K562 (cell line): ENCODE measurements around the gene KCTD7. TPM values are rescaled to one million over a fixed set of nuclear protein-coding genes. Genes with fewer than 3 reads are reported as not detected.

Source experiments
- CXXC5 ChIP-seq: fragments of 250-450 bp; sonication (Bioruptor Pico); IDR thresholded peaks from 2 replicates; pipeline ENCODE4 v1.8.0; 2022; ENCODE audit warnings: inconsistent platforms, mild to moderate bottlenecking, moderate library complexity
- GTF2E2 ChIP-seq: fragments of 200-800 bp; sonication (Bioruptor generic); IDR thresholded peaks from 2 replicates; pipeline ENCODE4 v1.6.1; 2016; ENCODE audit warnings: missing genetic modification characterization, missing compliant biosample characterization
- MAFK ChIP-seq: IDR thresholded peaks from 2 replicates; pipeline ENCODE4 v1.6.1; 2011; ENCODE audit warnings: low read length, improper control_type of control experiment
- SMAD2 ChIP-seq: fragments of 150-350 bp; IDR thresholded peaks from 2 replicates; pipeline ENCODE4 v1.6.1; 2014; ENCODE audit warnings: low read depth, mild to moderate bottlenecking, low read length
- SNIP1 ChIP-seq: fragments of 450-650 bp; IDR thresholded peaks from 2 replicates; pipeline ENCODE4 v1.7.1; 2017; ENCODE audit warnings: low read depth, mild to moderate bottlenecking
- SUPT5H ChIP-seq: fragments of 450-650 bp; IDR thresholded peaks from 2 replicates; pipeline ENCODE4 v1.6.1; 2016
- polyA plus RNA-seq, 8 experiments: library from polyadenylated mRNA; depleted of rRNA in 4 of 8; stranded (reverse) in 5 of 8; unstranded in 3 of 8; fragments of >200 nt; fragmentation: Nextera tagmentation in 2 of 8; fragmentation: Illumina TruSeq in 1 of 8; extraction: Ambion mirVana in 2 of 8; extraction: Trizol in 1 of 8; gene quantifications; 2 replicates each; pipeline versions ENCODE4 v1.2.1 to v1.2.3, GENCODE V29; 2011 to 2014; ENCODE audit warnings: inconsistent platforms in 1 of 8, missing spikeins in 1 of 8
- total RNA-seq, 7 experiments: library from RNA; depleted of rRNA in 6 of 7; stranded (reverse); fragments of >200 nt in 6 of 7; fragmentation: Illumina TruSeq in 2 of 7; extraction: Trizol in 2 of 7; gene quantifications; 2 replicates each; pipeline versions ENCODE4 v1.2.1 to v1.2.3, GENCODE V29; 2011 to 2021; ENCODE audit warnings: low replicate concordance in 1 of 7
- TF ChIP-seq, protein P1 (sequence below): sonication (generic); formaldehyde crosslinking; IDR thresholded peaks from 2 replicates; pipeline ENCODE4 v1.8.1; 2023; ENCODE audit warnings: mild to moderate bottlenecking, missing genetic modification reagents
- TF ChIP-seq, protein P2 (sequence below): sonication (generic); formaldehyde crosslinking; IDR thresholded peaks from 2 replicates; pipeline ENCODE4 v1.8.1; 2023; ENCODE audit warnings: mild to moderate bottlenecking, missing genetic modification reagents, moderate library complexity
- TF ChIP-seq, protein P3 (sequence below): fragments of 250-450 bp; sonication (Bioruptor Pico); IDR thresholded peaks from 2 replicates; pipeline ENCODE4 v1.8.0; 2021; ENCODE audit warnings: moderate library complexity, mild to moderate bottlenecking, inconsistent platforms
- TF ChIP-seq, protein P4 (sequence below), 2 experiments: fragments of 450-650 bp in 1 of 2; sonication (generic) in 1 of 2; formaldehyde crosslinking in 1 of 2; IDR thresholded peaks; 2 replicates each; pipeline versions ENCODE4 v1.7.1 to v1.9.0; 2016 to 2022; ENCODE audit warnings: inconsistent platforms in 1 of 2, mild to moderate bottlenecking in 1 of 2, missing genetic modification reagents in 1 of 2
- TF ChIP-seq, protein P5 (sequence below): fragments of 250-450 bp; sonication (Bioruptor Pico); IDR thresholded peaks from 2 replicates; pipeline ENCODE4 v1.5.0; 2021; ENCODE audit warnings: mild to moderate bottlenecking, borderline replicate concordance

The KCTD7 gene
- total and polyA plus RNA-seq, 9 of the 15 experiments (the other 6 are each of a cell fraction or from before 2014, with no cell fraction given), result 1.5 to 26.0 (median 9.0) TPM

DNA sequence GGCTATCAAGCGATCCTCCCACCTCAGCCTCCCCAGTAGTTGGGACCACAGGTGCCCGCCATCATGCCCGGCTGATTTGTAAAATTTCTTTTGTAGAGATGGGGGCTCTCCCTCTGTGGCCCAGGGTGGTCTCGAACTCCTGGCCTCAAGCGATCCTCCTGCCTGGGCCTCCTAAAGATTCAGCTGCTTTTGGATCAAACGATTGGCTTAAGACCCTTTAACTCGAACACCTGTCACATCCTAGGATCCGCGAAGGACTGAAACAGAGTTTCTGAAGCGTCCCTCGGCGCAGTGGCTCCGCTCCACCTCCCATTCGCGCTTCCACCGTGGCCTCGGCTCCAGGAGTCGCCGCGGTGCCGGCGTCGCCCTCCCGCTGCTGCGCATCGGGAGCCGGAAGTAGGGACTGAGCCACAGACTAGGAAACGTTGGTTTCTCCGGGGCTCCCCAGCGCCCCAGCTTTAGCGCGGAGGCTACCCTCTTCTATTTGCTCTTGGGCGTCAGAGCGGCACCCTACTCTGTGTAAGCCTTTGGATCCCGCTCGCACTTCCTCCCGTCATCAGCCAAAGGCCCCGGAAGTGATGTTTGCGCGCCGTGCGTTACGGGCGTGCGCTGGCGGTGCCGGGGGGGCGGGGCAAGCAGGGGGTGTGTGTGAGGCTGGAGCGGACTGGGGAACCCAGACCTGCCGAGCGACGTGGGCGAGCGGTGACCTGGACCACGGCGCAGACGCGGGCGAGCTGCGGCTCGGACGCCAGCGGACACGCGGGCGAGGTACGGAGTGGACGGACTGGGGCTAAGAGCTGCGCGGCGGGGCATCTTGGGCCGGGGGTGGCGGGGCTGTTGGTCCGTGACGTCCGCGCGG lies 53.0 kb downstream of the KCTD7 start (continued):
- TF ChIP-seq, protein P1, sequence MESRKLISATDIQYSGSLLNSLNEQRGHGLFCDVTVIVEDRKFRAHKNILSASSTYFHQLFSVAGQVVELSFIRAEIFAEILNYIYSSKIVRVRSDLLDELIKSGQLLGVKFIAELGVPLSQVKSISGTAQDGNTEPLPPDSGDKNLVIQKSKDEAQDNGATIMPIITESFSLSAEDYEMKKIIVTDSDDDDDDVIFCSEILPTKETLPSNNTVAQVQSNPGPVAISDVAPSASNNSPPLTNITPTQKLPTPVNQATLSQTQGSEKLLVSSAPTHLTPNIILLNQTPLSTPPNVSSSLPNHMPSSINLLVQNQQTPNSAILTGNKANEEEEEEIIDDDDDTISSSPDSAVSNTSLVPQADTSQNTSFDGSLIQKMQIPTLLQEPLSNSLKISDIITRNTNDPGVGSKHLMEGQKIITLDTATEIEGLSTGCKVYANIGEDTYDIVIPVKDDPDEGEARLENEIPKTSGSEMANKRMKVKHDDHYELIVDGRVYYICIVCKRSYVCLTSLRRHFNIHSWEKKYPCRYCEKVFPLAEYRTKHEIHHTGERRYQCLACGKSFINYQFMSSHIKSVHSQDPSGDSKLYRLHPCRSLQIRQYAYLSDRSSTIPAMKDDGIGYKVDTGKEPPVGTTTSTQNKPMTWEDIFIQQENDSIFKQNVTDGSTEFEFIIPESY (CRISPR knock-in tag), result peak; percentile 64; the same call in 1 of the 2 replicates
- TF ChIP-seq, protein P2, sequence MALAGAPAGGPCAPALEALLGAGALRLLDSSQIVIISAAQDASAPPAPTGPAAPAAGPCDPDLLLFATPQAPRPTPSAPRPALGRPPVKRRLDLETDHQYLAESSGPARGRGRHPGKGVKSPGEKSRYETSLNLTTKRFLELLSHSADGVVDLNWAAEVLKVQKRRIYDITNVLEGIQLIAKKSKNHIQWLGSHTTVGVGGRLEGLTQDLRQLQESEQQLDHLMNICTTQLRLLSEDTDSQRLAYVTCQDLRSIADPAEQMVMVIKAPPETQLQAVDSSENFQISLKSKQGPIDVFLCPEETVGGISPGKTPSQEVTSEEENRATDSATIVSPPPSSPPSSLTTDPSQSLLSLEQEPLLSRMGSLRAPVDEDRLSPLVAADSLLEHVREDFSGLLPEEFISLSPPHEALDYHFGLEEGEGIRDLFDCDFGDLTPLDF (CRISPR knock-in tag), result peak; percentile 91
- TF ChIP-seq, protein P3, sequence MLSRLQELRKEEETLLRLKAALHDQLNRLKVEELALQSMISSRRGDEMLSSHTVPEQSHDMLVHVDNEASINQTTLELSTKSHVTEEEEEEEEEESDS, result no peak
- TF ChIP-seq CXXC5 (CRISPR knock-in tag) (peak; percentile 98), SMAD2 (no peak), MAFK (no peak), SUPT5H (peak; percentile 97), SNIP1 (no peak), GTF2E2 (tag) (peak; percentile 42; the same call in 1 of the 2 replicates)
- TF ChIP-seq, protein P4, sequence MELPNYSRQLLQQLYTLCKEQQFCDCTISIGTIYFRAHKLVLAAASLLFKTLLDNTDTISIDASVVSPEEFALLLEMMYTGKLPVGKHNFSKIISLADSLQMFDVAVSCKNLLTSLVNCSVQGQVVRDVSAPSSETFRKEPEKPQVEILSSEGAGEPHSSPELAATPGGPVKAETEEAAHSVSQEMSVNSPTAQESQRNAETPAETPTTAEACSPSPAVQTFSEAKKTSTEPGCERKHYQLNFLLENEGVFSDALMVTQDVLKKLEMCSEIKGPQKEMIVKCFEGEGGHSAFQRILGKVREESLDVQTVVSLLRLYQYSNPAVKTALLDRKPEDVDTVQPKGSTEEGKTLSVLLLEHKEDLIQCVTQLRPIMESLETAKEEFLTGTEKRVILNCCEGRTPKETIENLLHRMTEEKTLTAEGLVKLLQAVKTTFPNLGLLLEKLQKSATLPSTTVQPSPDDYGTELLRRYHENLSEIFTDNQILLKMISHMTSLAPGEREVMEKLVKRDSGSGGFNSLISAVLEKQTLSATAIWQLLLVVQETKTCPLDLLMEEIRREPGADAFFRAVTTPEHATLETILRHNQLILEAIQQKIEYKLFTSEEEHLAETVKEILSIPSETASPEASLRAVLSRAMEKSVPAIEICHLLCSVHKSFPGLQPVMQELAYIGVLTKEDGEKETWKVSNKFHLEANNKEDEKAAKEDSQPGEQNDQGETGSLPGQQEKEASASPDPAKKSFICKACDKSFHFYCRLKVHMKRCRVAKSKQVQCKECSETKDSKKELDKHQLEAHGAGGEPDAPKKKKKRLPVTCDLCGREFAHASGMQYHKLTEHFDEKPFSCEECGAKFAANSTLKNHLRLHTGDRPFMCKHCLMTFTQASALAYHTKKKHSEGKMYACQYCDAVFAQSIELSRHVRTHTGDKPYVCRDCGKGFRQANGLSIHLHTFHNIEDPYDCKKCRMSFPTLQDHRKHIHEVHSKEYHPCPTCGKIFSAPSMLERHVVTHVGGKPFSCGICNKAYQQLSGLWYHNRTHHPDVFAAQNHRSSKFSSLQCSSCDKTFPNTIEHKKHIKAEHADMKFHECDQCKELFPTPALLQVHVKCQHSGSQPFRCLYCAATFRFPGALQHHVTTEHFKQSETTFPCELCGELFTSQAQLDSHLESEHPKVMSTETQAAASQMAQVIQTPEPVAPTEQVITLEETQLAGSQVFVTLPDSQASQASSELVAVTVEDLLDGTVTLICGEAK (IDR thresholded peaks at IDR 0.05), result peak; percentile 93
- TF ChIP-seq, protein P4 (CRISPR knock-in tag; IDR thresholded peaks at IDR 0.05), result no peak
- TF ChIP-seq, protein P5, sequence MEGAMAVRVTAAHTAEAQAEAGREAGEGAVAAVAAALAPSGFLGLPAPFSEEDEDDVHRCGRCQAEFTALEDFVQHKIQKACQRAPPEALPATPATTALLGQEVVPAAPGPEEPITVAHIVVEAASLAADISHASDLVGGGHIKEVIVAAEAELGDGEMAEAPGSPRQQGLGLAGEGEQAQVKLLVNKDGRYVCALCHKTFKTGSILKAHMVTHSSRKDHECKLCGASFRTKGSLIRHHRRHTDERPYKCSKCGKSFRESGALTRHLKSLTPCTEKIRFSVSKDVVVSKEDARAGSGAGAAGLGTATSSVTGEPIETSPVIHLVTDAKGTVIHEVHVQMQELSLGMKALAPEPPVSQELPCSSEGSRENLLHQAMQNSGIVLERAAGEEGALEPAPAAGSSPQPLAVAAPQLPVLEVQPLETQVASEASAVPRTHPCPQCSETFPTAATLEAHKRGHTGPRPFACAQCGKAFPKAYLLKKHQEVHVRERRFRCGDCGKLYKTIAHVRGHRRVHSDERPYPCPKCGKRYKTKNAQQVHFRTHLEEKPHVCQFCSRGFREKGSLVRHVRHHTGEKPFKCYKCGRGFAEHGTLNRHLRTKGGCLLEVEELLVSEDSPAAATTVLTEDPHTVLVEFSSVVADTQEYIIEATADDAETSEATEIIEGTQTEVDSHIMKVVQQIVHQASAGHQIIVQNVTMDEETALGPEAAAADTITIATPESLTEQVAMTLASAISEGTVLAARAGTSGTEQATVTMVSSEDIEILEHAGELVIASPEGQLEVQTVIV (CRISPR knock-in tag), result no peak
